Stimulated activated naive CD8-positive, alpha-beta T cell treated with anti-CD3 and anti-CD28 coated beads, Interleukin-15, Interleukin-2, amounts not matched to agents 100 U/mL and 50 U/mL, for 24 hours (primary cell): ENCODE data around the gene KLHL25.

Experiments used
- ATAC-seq: fragments of 150-1000 bp; cut with Tn5 transposase; one replicate; pipeline ENCODE4 v1.10.0; 2021
- DNase-seq: peaks from one replicate; pipeline ENCODE4 v3.0.0; 2021

KLHL25 gene

GRCh38 chr15:85716261-85716660, 78.5 kb downstream of the KLHL25 start:
- ATAC-seq (no peak), DNase-seq (no peak)

DNA sequence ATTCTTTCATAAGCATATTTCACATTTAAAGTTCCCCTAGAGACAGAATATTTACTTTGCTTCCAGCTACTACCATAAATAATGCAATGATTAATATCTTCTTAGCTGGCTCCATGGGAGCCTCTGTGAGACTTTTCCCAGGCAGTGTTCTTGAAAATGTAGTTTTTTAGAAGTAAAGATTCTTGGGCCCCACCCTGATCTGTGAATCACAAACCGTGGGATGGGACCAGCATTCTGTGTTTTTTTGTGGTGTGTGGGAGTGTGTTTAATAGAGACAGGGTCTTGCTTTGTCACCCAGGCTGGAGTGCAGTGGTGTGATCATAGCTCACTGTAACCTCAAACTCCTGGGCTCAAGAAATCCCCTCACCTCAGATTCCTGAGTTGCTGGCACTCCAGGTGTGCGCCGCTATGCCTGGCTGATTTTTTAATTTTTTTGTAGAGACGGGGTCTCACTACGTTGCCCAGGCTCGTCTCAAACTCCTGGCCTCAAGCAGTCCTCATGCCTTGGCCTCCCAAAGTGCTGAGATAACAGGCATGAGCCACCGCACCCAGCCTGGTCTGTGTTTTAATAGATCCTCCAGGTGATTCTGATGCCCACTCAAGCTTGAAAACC, 83.0 kb downstream of the KLHL25 start:
- ATAC-seq, result peak; percentile 9
- DNase-seq, result no peak

DNA sequence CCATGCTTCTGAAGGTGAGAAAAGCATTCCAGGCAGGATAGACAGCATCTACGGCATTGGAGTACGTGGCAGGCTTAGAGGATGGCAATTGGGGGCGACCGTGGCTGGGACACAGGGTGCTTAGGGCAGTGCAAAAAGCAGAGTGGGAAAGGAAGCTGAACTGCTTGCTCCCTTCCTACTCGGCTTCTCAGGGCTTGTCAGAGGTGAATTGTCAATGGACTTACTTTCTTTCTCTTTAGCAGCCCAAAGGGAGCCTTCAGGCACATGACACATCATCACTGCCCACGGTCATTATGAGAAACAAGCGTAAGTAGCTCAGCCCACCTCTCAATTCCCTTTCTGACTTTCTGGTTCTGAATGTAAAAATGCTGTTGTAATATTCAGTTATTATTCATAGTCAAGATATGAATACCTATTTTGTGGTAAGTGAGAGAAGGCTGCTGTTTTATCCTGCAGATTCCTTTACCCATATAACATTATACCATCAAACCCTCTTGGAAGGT, 84.3 kb downstream of the KLHL25 start:
- ATAC-seq, result peak; percentile 67
- peak; percentile 27 for DNase-seq
